ENCODE data around the gene CPLANE2. TPM values are rescaled to one million over a fixed set of nuclear protein-coding genes. Genes with fewer than 3 reads are reported as not detected.
"Not testable (repeated sequence)": the region's sequence is repeated elsewhere in the genome, so short reads cannot be mapped to it uniquely, and the experiment has no call there.

Gene CPLANE2
- total RNA-seq, 1 experiment from 2014 or later = 4.5 TPM

DNA sequence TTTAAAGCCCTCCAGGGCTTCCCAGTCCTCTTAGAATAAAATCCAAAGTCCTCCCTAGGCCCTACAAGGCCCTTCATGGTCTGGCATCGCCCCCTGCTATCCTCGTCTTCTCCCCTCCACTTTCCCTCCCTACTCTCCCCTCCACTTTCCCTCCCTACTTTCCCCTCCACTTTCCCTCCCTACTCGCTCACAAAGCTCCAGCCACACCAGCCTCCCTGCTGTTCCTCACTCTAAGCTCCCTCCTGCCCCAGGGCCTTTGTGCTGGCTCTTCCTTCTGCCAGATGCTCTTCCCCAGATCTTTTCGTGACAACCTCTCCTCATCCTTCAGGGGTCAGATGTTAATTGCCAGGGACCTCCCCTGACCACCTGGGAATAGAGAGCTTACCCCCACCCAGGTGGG lies 37.3 kb downstream of the CPLANE2 start:
- no peak for DNase-seq
- Histone ChIP-seq H3K79me2 (ENCODE audit: low read depth) (no peaks in the 10 kb centered on the region), H3K4me3 (no peak overlapping the region), H2AFZ (no peak overlapping the region), H4K20me1 (ENCODE audit: insufficient read depth) (no peaks in the 10 kb centered on the region), H3F3A (ENCODE audit: insufficient read depth, low read depth) (no peaks in the 10 kb centered on the region), H3K4me1 (replicated peaks; ENCODE audit: insufficient read depth) (no peaks in the 10 kb centered on the region), H3K27ac (no peak overlapping the region), H3K27me3 (ENCODE audit: insufficient read depth, low read depth) (no peaks in the 10 kb centered on the region), H3K9me3 (ENCODE audit: insufficient read depth, low read depth) (no peaks in the 10 kb centered on the region), H3K9me2 (ENCODE audit: insufficient read depth) (no peaks in the 10 kb centered on the region), H3K4me2 (no peak overlapping the region), H3K36me3 (ENCODE audit: low read depth) (no peaks in the 10 kb centered on the region)
- ChIA-PET POLR2A (ENCODE audit: unreplicated experiment) (interaction anchor here (0.6 kb wide), 1 partner anchor 10 kb away, joined by 27 read pairs; no protein-coding TSS in a partner anchor), CTCF (no interaction called here)
- BruUV-seq (replicated peaks) = no TSS peak
- TF ChIP-seq EZH2 (IDR thresholded peaks at IDR 0.05; ENCODE audit: low read depth) = no peak
- TF ChIP-seq, protein P1, sequence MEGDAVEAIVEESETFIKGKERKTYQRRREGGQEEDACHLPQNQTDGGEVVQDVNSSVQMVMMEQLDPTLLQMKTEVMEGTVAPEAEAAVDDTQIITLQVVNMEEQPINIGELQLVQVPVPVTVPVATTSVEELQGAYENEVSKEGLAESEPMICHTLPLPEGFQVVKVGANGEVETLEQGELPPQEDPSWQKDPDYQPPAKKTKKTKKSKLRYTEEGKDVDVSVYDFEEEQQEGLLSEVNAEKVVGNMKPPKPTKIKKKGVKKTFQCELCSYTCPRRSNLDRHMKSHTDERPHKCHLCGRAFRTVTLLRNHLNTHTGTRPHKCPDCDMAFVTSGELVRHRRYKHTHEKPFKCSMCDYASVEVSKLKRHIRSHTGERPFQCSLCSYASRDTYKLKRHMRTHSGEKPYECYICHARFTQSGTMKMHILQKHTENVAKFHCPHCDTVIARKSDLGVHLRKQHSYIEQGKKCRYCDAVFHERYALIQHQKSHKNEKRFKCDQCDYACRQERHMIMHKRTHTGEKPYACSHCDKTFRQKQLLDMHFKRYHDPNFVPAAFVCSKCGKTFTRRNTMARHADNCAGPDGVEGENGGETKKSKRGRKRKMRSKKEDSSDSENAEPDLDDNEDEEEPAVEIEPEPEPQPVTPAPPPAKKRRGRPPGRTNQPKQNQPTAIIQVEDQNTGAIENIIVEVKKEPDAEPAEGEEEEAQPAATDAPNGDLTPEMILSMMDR (conservative IDR thresholded peaks at IDR 0.05) = no peak
- intact Hi-C loops (cut with micrococcal nuclease; ENCODE audit: unreplicated experiment) = no loop called here

DNA sequence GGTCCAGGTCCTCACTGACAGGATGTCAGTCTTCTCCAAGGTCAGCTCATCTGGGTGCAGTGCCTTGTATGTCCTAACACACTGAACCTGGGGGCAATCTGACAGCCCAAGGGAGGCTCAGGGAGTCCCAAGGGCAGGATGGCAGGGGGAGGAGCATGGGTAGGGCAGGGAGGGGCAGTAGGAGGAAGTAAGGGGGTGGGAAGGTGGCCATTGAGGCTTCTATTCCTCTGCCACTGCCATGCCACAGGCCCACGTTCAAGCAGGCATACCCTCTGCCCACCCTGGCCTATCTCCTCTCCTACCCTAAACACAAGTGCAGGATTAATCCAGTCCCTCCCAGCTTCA lies 37.9 kb downstream of the CPLANE2 start:
- TF ChIP-seq, protein P1 (conservative IDR thresholded peaks at IDR 0.05) = no peak
- TF ChIP-seq EZH2 (IDR thresholded peaks at IDR 0.05; ENCODE audit: low read depth) = no peak
- H3K4me3 ChIP-seq = no peak overlapping the region
- no peaks in the 10 kb centered on the region for H3K79me2 ChIP-seq (ENCODE audit: low read depth)
- no peaks in the 10 kb centered on the region for H3K9me3 ChIP-seq (ENCODE audit: insufficient read depth, low read depth)
- DNase-seq = no peak
- CTCF ChIA-PET = no interaction called here
- BruUV-seq (replicated peaks) = no TSS peak
- intact Hi-C loops (cut with micrococcal nuclease; ENCODE audit: unreplicated experiment) = no loop called here
- no peak overlapping the region for H3K4me2 ChIP-seq
- no peaks in the 10 kb centered on the region for H4K20me1 ChIP-seq (ENCODE audit: insufficient read depth)
- POLR2A ChIA-PET (ENCODE audit: unreplicated experiment) = no interaction called here
- H2AFZ ChIP-seq = no peak overlapping the region
- no peak overlapping the region for H3K27ac ChIP-seq
- no peaks in the 10 kb centered on the region for H3K36me3 ChIP-seq (ENCODE audit: low read depth)
- H3F3A ChIP-seq (ENCODE audit: insufficient read depth, low read depth) = no peaks in the 10 kb centered on the region
- H3K9me2 ChIP-seq (ENCODE audit: insufficient read depth) = no peaks in the 10 kb centered on the region
- no peaks in the 10 kb centered on the region for H3K4me1 ChIP-seq (replicated peaks; ENCODE audit: insufficient read depth)
- H3K27me3 ChIP-seq (ENCODE audit: insufficient read depth, low read depth) = no peaks in the 10 kb centered on the region

DNA sequence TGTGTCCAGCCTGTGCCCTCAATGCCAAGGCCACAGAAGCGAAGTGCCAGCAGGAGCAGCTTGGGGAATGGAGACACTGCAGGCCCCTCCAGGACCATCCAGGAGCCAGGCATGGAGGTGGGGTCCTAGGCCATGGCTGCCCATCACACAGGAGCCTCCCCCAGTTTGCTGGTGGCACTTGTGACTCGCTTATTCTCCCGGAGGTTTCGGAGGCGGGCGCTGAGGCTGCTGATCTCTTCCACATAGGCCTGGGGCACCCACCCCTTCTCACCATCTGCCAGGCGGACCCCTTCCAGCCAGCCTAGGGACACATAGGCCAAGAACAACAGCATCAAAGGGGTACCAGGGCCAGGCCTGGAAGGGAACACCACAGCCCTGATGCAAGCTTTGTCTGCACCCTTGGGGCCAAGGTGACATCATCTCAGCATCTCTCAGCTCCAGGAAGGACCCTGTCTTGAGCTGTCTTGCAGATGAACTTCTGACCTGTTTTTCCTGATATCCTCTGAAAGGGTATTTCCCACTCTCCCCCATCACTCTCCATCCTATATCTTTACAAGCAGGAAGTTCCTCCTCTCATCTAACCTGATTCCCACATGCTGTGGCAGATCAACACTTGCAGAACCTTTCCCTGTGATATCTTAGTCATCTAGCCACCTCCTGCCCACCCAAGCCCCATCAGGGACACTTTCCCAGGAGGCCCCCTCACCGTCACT lies 38.4 kb downstream of the CPLANE2 start:
- POLR2A ChIA-PET (ENCODE audit: unreplicated experiment) = no interaction called here
- no peak for DNase-seq

DNA sequence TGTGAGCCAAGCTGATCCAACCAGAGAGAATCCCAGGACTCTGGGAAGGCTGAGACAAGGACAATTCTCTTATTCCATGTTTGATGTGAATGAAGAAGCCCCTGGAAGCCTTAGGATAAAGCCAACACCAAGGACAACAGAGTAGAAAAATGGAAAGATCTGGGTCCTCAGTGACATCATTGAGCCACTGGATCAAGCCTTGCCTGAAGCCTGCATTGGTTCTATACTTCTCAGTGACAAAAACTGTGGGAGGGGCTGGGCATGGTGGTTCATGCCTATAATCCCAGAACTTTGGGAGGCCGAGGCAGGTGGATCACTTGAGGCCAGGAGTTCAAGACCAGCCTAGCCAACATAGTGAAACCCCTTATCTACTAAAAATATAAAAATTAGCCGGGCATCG lies 40.1 kb downstream of the CPLANE2 start:
- ChIA-PET POLR2A (ENCODE audit: unreplicated experiment) (no interaction called here), CTCF (no interaction called here)
- H4K20me1 ChIP-seq (ENCODE audit: insufficient read depth) = no peaks in the 10 kb centered on the region
- no TSS peak for BruUV-seq (replicated peaks)
- no peak overlapping the region for H3K4me3 ChIP-seq
- no peaks in the 10 kb centered on the region for H3F3A ChIP-seq (ENCODE audit: insufficient read depth, low read depth)
- intact Hi-C loops (cut with micrococcal nuclease; ENCODE audit: unreplicated experiment) = no loop called here
- DNase-seq = no peak
- H3K9me2 ChIP-seq (ENCODE audit: insufficient read depth) = no peaks in the 10 kb centered on the region
- H3K9me3 ChIP-seq (ENCODE audit: insufficient read depth, low read depth) = no peaks in the 10 kb centered on the region
- H3K79me2 ChIP-seq (ENCODE audit: low read depth) = no peaks in the 10 kb centered on the region
- H3K27ac ChIP-seq = no peak overlapping the region
- no peak overlapping the region for H3K4me2 ChIP-seq
- no peaks in the 10 kb centered on the region for H3K27me3 ChIP-seq (ENCODE audit: insufficient read depth, low read depth)
- H2AFZ ChIP-seq = no peak overlapping the region
- no peak for TF ChIP-seq EZH2 (IDR thresholded peaks at IDR 0.05; ENCODE audit: low read depth)
- TF ChIP-seq, protein P1 (conservative IDR thresholded peaks at IDR 0.05) = no peak
- H3K36me3 ChIP-seq (ENCODE audit: low read depth) = no peaks in the 10 kb centered on the region
- H3K4me1 ChIP-seq (replicated peaks; ENCODE audit: insufficient read depth) = no peaks in the 10 kb centered on the region

More for the DNA sequence above, 38.4 kb downstream of the CPLANE2 start:
- H3K36me3 ChIP-seq (ENCODE audit: low read depth) = no peaks in the 10 kb centered on the region
- no peak overlapping the region for H3K27ac ChIP-seq
- H3K27me3 ChIP-seq (ENCODE audit: insufficient read depth, low read depth) = no peaks in the 10 kb centered on the region
- H3K9me3 ChIP-seq (ENCODE audit: insufficient read depth, low read depth) = no peaks in the 10 kb centered on the region
- H2AFZ ChIP-seq = no peak overlapping the region
- H3F3A ChIP-seq (ENCODE audit: insufficient read depth, low read depth) = no peaks in the 10 kb centered on the region
- H3K4me3 ChIP-seq = no peak overlapping the region
- no peak for TF ChIP-seq EZH2 (IDR thresholded peaks at IDR 0.05; ENCODE audit: low read depth)
- intact Hi-C loops (cut with micrococcal nuclease; ENCODE audit: unreplicated experiment) = no loop called here
- H4K20me1 ChIP-seq (ENCODE audit: insufficient read depth) = no peaks in the 10 kb centered on the region
- no peaks in the 10 kb centered on the region for H3K79me2 ChIP-seq (ENCODE audit: low read depth)
- no peaks in the 10 kb centered on the region for H3K9me2 ChIP-seq (ENCODE audit: insufficient read depth)
- CTCF ChIA-PET = no interaction called here
- no peaks in the 10 kb centered on the region for H3K4me1 ChIP-seq (replicated peaks; ENCODE audit: insufficient read depth)
- H3K4me2 ChIP-seq = no peak overlapping the region
- BruUV-seq (replicated peaks) = no TSS peak

DNA sequence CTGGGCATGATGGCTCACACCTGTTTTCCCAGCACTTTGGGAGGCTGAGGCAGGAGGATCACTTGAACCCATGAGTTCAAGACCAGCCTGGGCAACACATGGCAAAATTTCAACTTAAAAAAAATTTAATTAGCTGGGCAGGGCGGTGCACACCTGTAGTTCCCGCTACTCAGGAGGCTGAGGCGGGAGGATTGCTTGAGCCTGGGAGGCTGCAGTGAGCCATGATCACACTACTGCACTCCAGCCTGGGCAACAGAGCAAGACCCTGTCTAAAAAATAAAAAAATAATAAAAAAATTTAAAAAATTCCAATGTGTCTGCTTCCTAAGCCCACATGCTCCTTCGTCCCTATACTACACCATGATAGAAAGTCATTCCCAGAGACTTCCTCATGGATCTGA lies 40.8 kb downstream of the CPLANE2 start:
- H3K79me2 ChIP-seq (ENCODE audit: low read depth); intact Hi-C loops (cut with micrococcal nuclease; ENCODE audit: unreplicated experiment); BruUV-seq (replicated peaks); H3K9me2 ChIP-seq (ENCODE audit: insufficient read depth); H3K4me3 ChIP-seq; H3F3A ChIP-seq (ENCODE audit: insufficient read depth, low read depth); DNase-seq; H3K27ac ChIP-seq; H3K4me1 ChIP-seq (replicated peaks; ENCODE audit: insufficient read depth); H2AFZ ChIP-seq; H3K36me3 ChIP-seq (ENCODE audit: low read depth); H4K20me1 ChIP-seq (ENCODE audit: insufficient read depth); H3K27me3 ChIP-seq (ENCODE audit: insufficient read depth, low read depth); H3K4me2 ChIP-seq; CTCF ChIA-PET; H3K9me3 ChIP-seq (ENCODE audit: insufficient read depth, low read depth); POLR2A ChIA-PET (ENCODE audit: unreplicated experiment): not testable (repeated sequence)
